ENCODE results near the gene ARHGEF10L. TPM values are rescaled to one million over a fixed set of nuclear protein-coding genes. Genes with fewer than 3 reads are reported as not detected.
"Not testable (repeated sequence)": the region's sequence is repeated elsewhere in the genome, so short reads cannot be mapped to it uniquely, and the experiment has no call there.

The ARHGEF10L gene
- total RNA-seq, 1 experiment from 2014 or later: 6.4 TPM

DNA sequence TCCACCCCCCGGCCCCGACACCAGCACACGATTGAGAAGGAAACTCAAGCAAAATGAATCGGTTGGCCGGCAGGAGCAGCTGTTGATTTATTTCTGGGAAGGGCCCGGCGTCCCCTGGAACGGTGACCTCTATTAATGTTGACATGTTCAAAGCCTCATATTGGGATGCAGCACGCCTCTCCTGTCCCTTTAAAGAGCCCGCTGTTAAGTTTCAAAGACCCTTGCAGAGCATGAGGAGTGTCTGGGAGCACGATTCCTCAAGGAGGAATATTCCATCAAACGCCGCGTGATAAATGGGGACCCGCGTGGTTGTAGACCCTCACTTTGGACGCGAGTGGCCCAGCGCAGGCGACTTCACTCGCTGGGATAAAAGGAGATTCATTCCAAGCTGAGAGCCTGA, 194.2 kb downstream of the ARHGEF10L start:
- no peak for DNase-seq (ENCODE audit: low read depth)

DNA sequence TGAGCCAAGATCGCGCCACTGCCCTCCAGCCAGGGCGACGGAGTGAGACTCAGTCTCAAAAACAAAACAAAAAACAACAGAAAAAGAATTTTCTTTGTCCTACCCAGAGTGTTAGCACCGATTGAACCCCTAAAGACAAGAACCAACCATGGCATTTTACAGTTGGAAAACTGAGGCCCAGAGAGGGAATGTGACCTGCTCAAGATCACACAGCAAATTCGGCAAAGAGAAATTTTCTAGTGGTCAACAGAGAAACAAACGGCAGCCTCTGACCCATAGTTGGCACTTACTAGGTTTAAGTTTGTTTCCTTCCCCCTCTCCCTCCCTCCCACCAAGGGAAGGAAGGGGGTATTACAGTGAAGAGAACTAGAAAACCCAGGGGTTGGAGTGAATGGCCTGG, 195.1 kb downstream of the ARHGEF10L start:
- DNase-seq (ENCODE audit: low read depth): no peak

GRCh38 chr1:17735348-17735747, 195.8 kb downstream of the ARHGEF10L start:
- DNase-seq (ENCODE audit: low read depth): no peak

DNA sequence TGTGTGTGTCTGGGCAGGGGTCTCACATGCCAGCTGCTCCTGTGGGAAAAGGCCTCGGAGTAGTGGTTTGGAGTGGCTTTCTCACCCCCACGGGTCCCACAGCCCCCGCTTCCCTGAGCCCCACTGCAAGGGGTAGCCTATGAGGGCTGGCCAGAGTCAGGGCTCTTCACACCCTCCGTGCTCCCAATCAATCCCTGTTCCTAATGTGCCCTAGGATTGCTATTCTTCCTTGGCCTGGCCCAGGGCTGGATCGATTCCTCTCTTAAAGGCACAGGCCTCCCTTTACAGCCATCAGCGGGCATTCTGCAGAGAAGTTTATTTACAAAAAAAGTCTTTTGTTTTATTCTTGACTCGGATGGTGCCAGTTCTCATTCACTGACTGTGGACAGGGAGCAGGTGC, 196.3 kb downstream of the ARHGEF10L start:
- no peak for DNase-seq (ENCODE audit: low read depth)

DNA sequence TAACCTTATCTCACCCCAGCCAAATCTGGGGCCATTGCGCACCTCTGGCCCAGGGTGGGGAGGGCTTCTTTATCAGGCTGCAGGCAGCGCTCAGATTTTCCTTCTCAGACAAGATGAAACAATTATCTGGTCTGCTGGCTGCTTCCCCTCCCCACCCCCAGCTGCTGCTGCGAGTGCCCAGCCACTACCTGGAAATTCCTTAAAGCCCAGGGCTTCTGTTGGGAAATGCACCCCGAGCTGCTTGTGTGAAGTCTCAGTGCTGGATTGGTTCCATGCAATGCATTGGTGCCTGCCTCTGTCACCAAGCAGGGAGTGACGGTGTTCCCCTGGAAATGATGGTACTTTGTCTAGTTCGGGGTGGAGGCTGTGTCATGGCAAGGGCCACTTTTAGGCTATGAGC, 197.1 kb downstream of the ARHGEF10L start:
- no peak for DNase-seq (ENCODE audit: low read depth)

- no peak for DNase-seq (ENCODE audit: low read depth)
Measured at GRCh38 chr1:17739050-17739449, 199.6 kb downstream of the ARHGEF10L start.

- DNase-seq (ENCODE audit: low read depth): no peak
Measured at GRCh38 chr1:17741052-17741451, 201.6 kb downstream of the ARHGEF10L start.

DNA sequence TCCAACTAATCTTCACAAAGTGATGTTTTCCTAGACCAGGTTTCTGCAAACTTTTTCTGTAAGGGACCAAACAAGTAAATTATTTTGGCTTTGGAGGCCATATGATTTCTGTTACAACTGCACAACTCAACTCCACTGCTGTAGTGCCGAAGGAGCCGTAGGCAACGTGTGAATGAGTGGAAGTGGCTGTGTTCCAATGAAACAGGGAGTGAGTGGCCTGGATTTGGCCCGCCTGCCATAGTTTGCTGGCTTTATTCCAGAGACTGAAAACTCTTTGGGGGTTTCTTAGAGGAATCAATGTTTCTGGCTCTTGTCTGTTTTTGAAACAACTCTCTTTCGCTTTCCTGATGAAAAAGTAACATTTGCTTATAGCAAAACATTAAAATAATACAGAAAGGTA, 203.1 kb downstream of the ARHGEF10L start:
- no peak for DNase-seq (ENCODE audit: low read depth)

DNA sequence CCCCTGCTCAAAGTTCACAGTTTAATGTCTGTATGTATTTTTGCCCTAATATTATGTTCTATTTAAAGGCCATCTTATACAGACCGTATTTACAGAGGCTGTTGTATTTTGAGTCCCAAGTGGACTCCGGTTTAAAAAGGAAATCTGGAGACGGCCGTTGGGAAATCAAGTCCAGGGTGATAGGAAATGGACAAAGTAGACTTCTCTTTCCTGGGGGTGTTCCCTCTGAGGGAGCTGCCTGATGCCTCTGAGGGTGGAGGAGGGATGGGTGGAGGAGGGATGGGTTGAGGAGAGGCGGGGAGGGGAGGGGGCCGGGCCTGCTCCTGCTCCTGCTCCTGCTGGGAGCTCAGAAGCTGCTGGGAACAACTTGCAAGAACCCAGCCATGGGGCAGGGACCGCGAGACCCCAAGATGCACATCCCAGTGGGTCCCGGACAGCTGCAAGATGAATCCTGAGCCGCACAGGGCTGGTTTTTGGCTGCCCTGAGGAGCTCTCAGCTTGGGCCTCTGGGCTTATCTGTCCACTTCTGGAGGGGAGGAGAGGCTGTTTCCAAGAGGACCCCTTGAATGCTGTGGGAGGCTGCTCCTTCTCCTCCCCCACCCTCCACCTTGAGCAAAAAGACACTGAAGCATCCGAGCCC, 203.6 kb downstream of the ARHGEF10L start:
- DNase-seq (ENCODE audit: low read depth): no peak

GRCh38 chr1:17743925-17744324, 204.4 kb downstream of the ARHGEF10L start:
- no peak for DNase-seq (ENCODE audit: low read depth)

DNA sequence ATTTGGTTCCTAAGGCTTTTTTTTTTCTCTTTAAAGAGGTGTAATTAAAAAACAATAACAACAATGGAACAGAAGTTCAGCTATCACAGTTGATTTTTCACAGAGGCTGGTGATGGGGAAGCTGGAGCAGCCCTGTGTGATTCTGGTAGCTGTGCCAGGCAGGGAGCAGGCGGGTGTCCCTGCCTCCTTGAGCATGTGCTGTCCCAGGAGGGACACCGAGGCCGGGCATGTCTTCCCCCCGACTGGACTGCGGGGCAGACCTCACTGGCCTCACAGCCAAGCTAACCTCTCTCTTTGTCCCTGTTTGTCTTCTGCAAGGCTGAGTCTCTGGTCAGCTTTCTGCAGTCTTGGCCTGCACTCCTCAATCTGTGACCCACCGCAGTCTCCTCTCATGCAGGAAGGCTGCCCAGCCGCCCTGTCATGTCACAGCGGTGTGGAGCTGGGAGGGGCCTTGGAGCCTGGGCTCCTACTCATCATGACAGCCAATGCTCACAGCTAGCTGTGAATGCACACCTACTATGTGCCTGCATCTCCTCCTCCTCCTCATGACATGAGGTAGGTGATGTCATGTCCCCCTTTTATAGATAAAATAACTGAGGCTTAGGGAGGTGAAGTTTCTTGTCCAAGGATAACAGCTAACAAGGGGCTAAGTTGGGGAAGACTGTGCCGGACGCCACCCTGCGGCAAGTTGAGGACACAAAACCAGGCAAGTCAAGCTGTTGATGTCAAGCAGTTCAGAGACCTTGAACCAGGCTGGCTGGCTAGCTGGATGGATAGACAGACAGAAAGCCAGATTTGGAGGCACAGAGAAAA, 205.4 kb downstream of the ARHGEF10L start:
- no peak for DNase-seq (ENCODE audit: low read depth)

DNA sequence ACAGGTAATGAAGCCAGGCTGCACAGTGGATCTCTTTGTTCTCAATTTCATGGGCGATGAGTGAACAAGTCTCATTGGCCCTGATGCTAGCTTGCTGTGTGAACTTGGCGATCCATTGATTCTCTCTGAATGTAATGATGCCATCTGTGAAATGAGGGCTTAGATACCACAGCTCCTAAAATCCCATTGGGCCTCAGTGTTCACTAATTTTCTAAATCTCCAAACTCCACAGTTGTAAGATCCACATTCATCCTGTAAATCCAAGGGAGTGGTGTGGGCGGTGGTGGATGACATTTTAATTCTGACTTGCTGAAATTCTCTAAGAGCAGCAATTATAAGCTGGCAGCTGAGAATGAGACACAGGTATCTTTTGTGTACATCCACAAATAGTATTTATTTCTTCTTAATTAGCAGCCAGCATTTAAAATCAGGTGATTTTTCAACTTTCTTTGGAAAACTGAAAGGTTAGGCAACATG, 206.0 kb downstream of the ARHGEF10L start:
- DNase-seq (ENCODE audit: low read depth): no peak

DNA sequence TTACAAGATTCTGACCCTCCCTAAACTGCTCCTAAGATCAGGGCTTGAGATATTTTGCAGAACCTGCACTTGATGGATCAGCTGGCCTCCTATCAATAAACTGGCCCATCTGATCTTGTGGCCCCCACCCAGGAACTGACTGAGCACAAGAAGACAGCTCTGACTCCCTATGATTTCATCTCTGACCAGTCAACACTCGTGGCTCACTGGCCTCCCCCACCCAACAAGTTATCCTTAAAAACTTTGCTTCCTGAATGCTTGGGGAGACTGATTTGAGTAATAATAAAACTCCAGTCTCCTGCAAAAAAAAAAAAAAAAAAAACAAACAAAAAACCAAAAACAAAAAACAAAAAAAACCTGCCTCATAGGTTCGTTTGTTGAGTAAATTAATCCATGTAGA, 206.8 kb downstream of the ARHGEF10L start:
- DNase-seq (ENCODE audit: low read depth): not testable (repeated sequence)

DNA sequence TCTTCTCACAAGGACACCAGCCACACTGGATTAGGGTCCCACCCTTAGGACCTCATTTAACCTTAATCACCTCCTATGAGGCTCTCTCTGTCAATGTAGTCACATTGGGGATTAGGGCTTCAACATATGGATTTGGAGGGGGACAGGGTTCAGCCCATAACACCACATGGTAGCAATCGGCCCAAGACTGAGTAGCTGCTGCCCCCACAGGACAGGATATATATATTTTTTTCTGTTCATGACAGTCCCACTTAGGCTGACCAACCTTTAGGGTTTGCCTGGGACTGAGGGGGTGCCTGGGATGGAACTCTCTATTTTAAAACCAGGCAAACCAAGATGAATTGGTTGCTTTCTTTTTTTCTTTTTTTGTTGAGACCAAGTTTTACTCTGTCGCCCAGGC, 207.4 kb downstream of the ARHGEF10L start:
- DNase-seq (ENCODE audit: low read depth): no peak

Other genes starting within 250 kb of the ARHGEF10L start
- gene PADI4, start 231.5 kb upstream of the ARHGEF10L start, total RNA-seq (2014; rRNA removed; shearing (Covaris generic)): 0.05 and 0.13 TPM in 2 replicates
- gene PADI6, start 167.5 kb upstream of the ARHGEF10L start, total RNA-seq (2014; rRNA removed; shearing (Covaris generic)): not detected in 2 replicates
- gene RCC2, start 100.0 kb upstream of the ARHGEF10L start, total RNA-seq (2014; rRNA removed; shearing (Covaris generic)): 76.8 and 86.2 TPM in 2 replicates
- 31.1 and 32.7 TPM in 2 replicates for gene ACTL8, start 215.6 kb downstream of the ARHGEF10L start, total RNA-seq (2014; rRNA removed; shearing (Covaris generic))